HCT116 (cell line): ENCODE measurements around the gene MAP3K5. TPM values are rescaled to one million over a fixed set of nuclear protein-coding genes. Genes with fewer than 3 reads are reported as not detected.

Experiments
- ATAC-seq: fragments of 200-7000 bp; cut with Tn5 transposase; 2 replicates; pipeline ENCODE4 v1.9.1; 2020; ENCODE audit warnings: mild to moderate bottlenecking, moderate library complexity
- BruUV-seq: library from RNA; stranded (reverse); fragments of 400-500 nt; replicated peaks from 2 replicates; lab custom pipeline; 2021; lab: Mats Ljungman, UMichigan
- CTCF ChIA-PET: fragments of 300-600 bp; sonication (Branson Sonifier 250); formaldehyde crosslinking; loops from one replicate; lab custom pipeline; 2021; ENCODE audit warnings: antibody characterized with exemption; lab: Charles Lee
- POLR2A ChIA-PET: fragments of 300-600, 350-600 bp; sonication (Branson Sonifier 250); formaldehyde crosslinking; loops from one replicate; lab custom pipeline; 2021; ENCODE audit warnings: antibody characterized with exemption; lab: Charles Lee
- RAD21 ChIA-PET, 2 experiments: fragments of 300-600 bp; sonication (Branson Sonifier 250); formaldehyde crosslinking; loops; one replicate each; lab custom pipeline; 2023; ENCODE audit warnings: low total read pairs in 2 of 2; ENCODE audit not compliant: uncharacterized antibody in 2 of 2, unreplicated experiment in 2 of 2, low non-redundant PET in 1 of 2; lab: Charles Lee
- DNase-seq: peaks from one replicate; pipeline ENCODE4 v3.0.0-alpha.2; 2010; ENCODE audit warnings: low read depth, low spot score
- H2AFZ ChIP-seq: fragments of 200-600 bp; shearing (Covaris generic), sonication (generic); 2 replicates; pipeline ENCODE4 v1.6.1; 2017; ENCODE audit warnings: low read depth, mixed run types, mixed read lengths, antibody characterized with exemption, low read length; ENCODE audit not compliant: poor library complexity, severe bottlenecking
- H3K27ac ChIP-seq: 2 replicates; pipeline ENCODE4 v1.5.1; 2012; ENCODE audit warnings: low read depth, low read length
- H3K27me3 ChIP-seq: fragments of 200-600 bp; sonication (generic); 2 replicates; pipeline ENCODE4 v1.6.1; 2016; ENCODE audit warnings: mixed run types, low read length, mixed read lengths; ENCODE audit not compliant: insufficient read depth
- H3K36me3 ChIP-seq, 2 experiments: fragments of 200-500 bp in 1 of 2; fragments of 200-600 bp in 1 of 2; sonication (Bioruptor generic) in 1 of 2; sonication (generic) in 1 of 2; 2 replicates each; pipeline versions ENCODE4 v1.5.1 to v1.6.1; 2014 to 2016; ENCODE audit warnings: low read length in 2 of 2, inconsistent platforms in 1 of 2, mixed read lengths in 1 of 2, mixed run types in 1 of 2; ENCODE audit not compliant: insufficient read depth in 2 of 2, control insufficient read depth in 1 of 2
- H3K4me1 ChIP-seq, 2 experiments: fragments of 200-600 bp in 1 of 2; sonication (generic) in 1 of 2; 2 replicates each; pipeline versions ENCODE4 v1.5.1 to v1.6.1; 2012 to 2017; ENCODE audit warnings: low read length in 2 of 2, inconsistent platforms in 1 of 2, mild to moderate bottlenecking in 1 of 2, mixed read lengths in 1 of 2, mixed run types in 1 of 2, moderate library complexity in 1 of 2; ENCODE audit not compliant: insufficient read depth in 2 of 2, control insufficient read depth in 1 of 2
- H3K4me2 ChIP-seq: fragments of 200-600 bp; sonication (generic); 2 replicates; pipeline ENCODE4 v1.6.1; 2017; ENCODE audit warnings: mixed run types, low read length, mixed read lengths
- H3K4me3 ChIP-seq, 2 experiments: fragments of 200-600 bp in 1 of 2; sonication (generic) in 1 of 2; replicated peaks in 1 of 2; 2 replicates each; pipeline ENCODE4 v1.5.1; 2011 to 2016; ENCODE audit warnings: low read length in 2 of 2, control low read depth in 1 of 2, low read depth in 1 of 2, mild to moderate bottlenecking in 1 of 2, mixed read lengths in 1 of 2, mixed run types in 1 of 2
- H3K79me2 ChIP-seq: fragments of 200-600 bp; sonication (generic); 2 replicates; pipeline ENCODE4 v1.6.1; 2017; ENCODE audit warnings: mild to moderate bottlenecking, mixed run types, low read length, moderate library complexity, mixed read lengths; ENCODE audit not compliant: insufficient read depth
- H3K9ac ChIP-seq: fragments of 200-600 bp; sonication (generic); 2 replicates; pipeline ENCODE4 v1.6.1; 2016; ENCODE audit warnings: low read length, mixed read lengths
- H3K9me2 ChIP-seq: fragments of 200-600 bp; sonication (generic), shearing (Covaris generic); 2 replicates; pipeline ENCODE4 v1.6.1; 2017; ENCODE audit warnings: mixed run types, mild to moderate bottlenecking, moderate library complexity; ENCODE audit not compliant: insufficient read depth
- H3K9me3 ChIP-seq, 2 experiments: fragments of 200-500 bp in 1 of 2; fragments of 200-600 bp in 1 of 2; sonication (Bioruptor generic) in 1 of 2; sonication (generic) in 1 of 2; 2 replicates each; pipeline ENCODE4 v1.6.1; 2014 to 2017; ENCODE audit warnings: low read length in 2 of 2, mixed read lengths in 2 of 2, inconsistent platforms in 1 of 2, low read depth in 1 of 2, mild to moderate bottlenecking in 1 of 2, mixed run types in 1 of 2, moderate library complexity in 1 of 2; ENCODE audit not compliant: control insufficient read depth in 1 of 2, insufficient read depth in 1 of 2
- H4K20me1 ChIP-seq: fragments of 200-600 bp; sonication (generic), shearing (Covaris generic); 2 replicates; pipeline ENCODE4 v1.6.1; 2017; ENCODE audit warnings: mixed run types, mild to moderate bottlenecking, moderate library complexity; ENCODE audit not compliant: insufficient read depth
- ATF3 ChIP-seq: IDR thresholded peaks from 2 replicates; pipeline ENCODE4 v1.6.1; 2012
- CTCF ChIP-seq, 3 experiments: fragments of 200-600 bp in 1 of 3; sonication (generic) in 1 of 3; IDR thresholded peaks in 2 of 3; conservative IDR thresholded peaks in 1 of 3; 2 replicates each; pipeline ENCODE4 v1.5.1; 2012 to 2017; ENCODE audit warnings: low read depth in 2 of 3, low read length in 2 of 3, antibody characterized with exemption in 1 of 3, borderline replicate concordance in 1 of 3, control low read depth in 1 of 3, mild to moderate bottlenecking in 1 of 3, mixed read lengths in 1 of 3, mixed run types in 1 of 3, moderate library complexity in 1 of 3; ENCODE audit not compliant: insufficient read depth in 1 of 3
- ELF1 ChIP-seq: IDR thresholded peaks from 2 replicates; pipeline ENCODE4 v1.6.1; 2012; ENCODE audit warnings: low read depth, borderline replicate concordance
- EZH2phosphoT487 ChIP-seq: fragments of 200-600 bp; IDR thresholded peaks from 2 replicates; pipeline ENCODE4 v1.6.1; 2018; ENCODE audit warnings: antibody characterized with exemption, borderline replicate concordance
- FOSL1 ChIP-seq: IDR thresholded peaks from 2 replicates; pipeline ENCODE4 v1.6.1; 2012; ENCODE audit warnings: low read depth
- JUND ChIP-seq: IDR thresholded peaks from 2 replicates; pipeline ENCODE4 v1.6.1; 2012
- MAX ChIP-seq: IDR thresholded peaks from 2 replicates; pipeline ENCODE4 v1.6.1; 2012
- POLR2A ChIP-seq: IDR thresholded peaks from 2 replicates; pipeline ENCODE4 v1.7.0; 2011; ENCODE audit warnings: borderline replicate concordance; ENCODE audit not compliant: insufficient read depth, insufficient read length; ENCODE audit errors: extremely low read depth
- RAD21 ChIP-seq: IDR thresholded peaks from 2 replicates; pipeline ENCODE4 v1.6.1; 2012; ENCODE audit warnings: low read depth, mild to moderate bottlenecking
- SIN3A ChIP-seq: IDR thresholded peaks from 2 replicates; pipeline ENCODE4 v1.6.1; 2012; ENCODE audit warnings: low read depth
- SRF ChIP-seq: IDR thresholded peaks from 2 replicates; pipeline ENCODE4 v1.6.1; 2012; ENCODE audit warnings: low read depth
- TCF7L2 ChIP-seq: IDR thresholded peaks from 2 replicates; pipeline ENCODE4 v1.7.0; 2011; ENCODE audit warnings: borderline replicate concordance, inconsistent platforms; ENCODE audit not compliant: insufficient read depth, insufficient read length; ENCODE audit errors: extremely low read depth
- YY1 ChIP-seq: IDR thresholded peaks from 2 replicates; pipeline ENCODE4 v1.6.1; 2011; ENCODE audit warnings: low read length, low read depth, moderate library complexity, mild to moderate bottlenecking; ENCODE audit not compliant: insufficient replicate concordance; ENCODE audit errors: extremely low read depth
- ZNF274 ChIP-seq: fragments of 200-500 bp; sonication (Bioruptor generic); IDR thresholded peaks from 2 replicates; pipeline ENCODE4 v1.6.1; 2014; ENCODE audit warnings: mild to moderate bottlenecking, low read depth, low read length, inconsistent platforms
- intact Hi-C: fragments of 100-400 bp; cut with micrococcal nuclease; formaldehyde crosslinking; loops from 2 replicates; pipeline ENCODE4 v1.10.0; 2022
- total RNA-seq: library from RNA; stranded (reverse); gene quantifications from one replicate; pipeline ENCODE4 v1.2.1, GENCODE V29; 2021; ENCODE audit not compliant: unreplicated experiment

Gene MAP3K5
- total RNA-seq, 1 experiment from 2014 or later = 11.8 TPM

- Histone ChIP-seq H3K79me2 (peaks cover 32% of the 10 kb centered on the region; the same call in 1 of the 2 replicates), H3K4me2 (no peak overlapping the region)
- no peak for TF ChIP-seq ZNF274
- no peak for TF ChIP-seq POLR2A
- TF ChIP-seq MAX = no peak
- TF ChIP-seq YY1 = no peak
- no peak for TF ChIP-seq ATF3
- TF ChIP-seq SIN3A = no peak
- TF ChIP-seq CTCF (IDR thresholded peaks at IDR 0.05 in 2 of 3, conservative IDR thresholded peaks at IDR 0.05 in 1 of 3; ENCODE audit: borderline replicate concordance in 1 of 3, insufficient read depth in 1 of 3, low read depth in 2 of 3, low read length in 2 of 3) = no peak
- no peak for TF ChIP-seq JUND
- TF ChIP-seq FOSL1 = no peak
- no peak for TF ChIP-seq SRF
- no peak for TF ChIP-seq TCF7L2
- TF ChIP-seq RAD21 = no peak
- no peak for TF ChIP-seq EZH2phosphoT487
- no peak for TF ChIP-seq ELF1
- TF ChIP-seq, all 23 proteins: peak for 0
- CTCF ChIA-PET = no interaction called here
- RAD21 ChIA-PET = no interaction called here
- Histone ChIP-seq H3K9ac (no peak overlapping the region), H3K36me3 (no peaks in the 10 kb centered on the region), H3K27ac (no peak overlapping the region), H3K27me3 (no peaks in the 10 kb centered on the region), H2AFZ (no peak overlapping the region), H3K9me2 (no peaks in the 10 kb centered on the region), H3K9me3 (no peaks in the 10 kb centered on the region), H3K4me3 (no peak overlapping the region), H3K4me1 (no peaks in the 10 kb centered on the region), H4K20me1 (no peaks in the 10 kb centered on the region)
- ATAC-seq (no peak), DNase-seq (no peak)
- POLR2A ChIA-PET = no interaction called here
- BruUV-seq = no TSS peak
- intact Hi-C loops = no loop called here
These were observed 270.4 kb downstream of the MAP3K5 start for GRCh38 chr6:136521911-136522310.
